GM19035 (cell line): ENCODE results near the gene BLOC1S1.

Experiments used
- ATAC-seq: cut with Tn5 transposase; IDR thresholded peaks from one replicate; pipeline ENCODE4 v1.9.1; 2021; ENCODE audit not compliant: unreplicated experiment

Gene BLOC1S1

GRCh38 chr12:55715833-55716581 is at the start of gene BLOC1S1:
Gene BLOC1S1, plus strand, starts transcription at chr12:55716046. Its CDS starts 6 bp downstream, at chr12:55716052.
- peak; percentile 97 for ATAC-seq

GRCh38 chr12:55666508-55666907 is 49.3 kb upstream of the BLOC1S1 start:
- no peak for ATAC-seq

- ATAC-seq = no peak
Measured at GRCh38 chr12:55670276-55670675, 45.6 kb upstream of the BLOC1S1 start.

GRCh38 chr12:55671746-55672145 is 44.1 kb upstream of the BLOC1S1 start:
- ATAC-seq = no peak

- ATAC-seq = peak; percentile 97
Measured at GRCh38 chr12:55673638-55674037, 42.2 kb upstream of the BLOC1S1 start.

- no peak for ATAC-seq
Measured at GRCh38 chr12:55675666-55676065, 40.2 kb upstream of the BLOC1S1 start.

GRCh38 chr12:55676707-55677106 is 39.1 kb upstream of the BLOC1S1 start:
- no peak for ATAC-seq

GRCh38 chr12:55679691-55680090 is 36.2 kb upstream of the BLOC1S1 start:
- ATAC-seq = no peak

GRCh38 chr12:55681142-55682077 is 34.4 kb upstream of the BLOC1S1 start:
- ATAC-seq = no peak

- ATAC-seq = no peak
Measured at GRCh38 chr12:55682087-55682796, 33.6 kb upstream of the BLOC1S1 start.

- no peak for ATAC-seq
Measured at GRCh38 chr12:55683676-55684075, 32.2 kb upstream of the BLOC1S1 start.

GRCh38 chr12:55684761-55685370 is 31.0 kb upstream of the BLOC1S1 start:
- ATAC-seq = no peak

GRCh38 chr12:55685671-55686070 is 30.2 kb upstream of the BLOC1S1 start:
- no peak for ATAC-seq

GRCh38 chr12:55686366-55687010 is 29.4 kb upstream of the BLOC1S1 start:
- no peak for ATAC-seq

GRCh38 chr12:55687746-55688145 is 28.1 kb upstream of the BLOC1S1 start:
- no peak for ATAC-seq

GRCh38 chr12:55688716-55689655 is 26.9 kb upstream of the BLOC1S1 start:
- no peak for ATAC-seq

- ATAC-seq = no peak
Measured at GRCh38 chr12:55692631-55693322, 23.1 kb upstream of the BLOC1S1 start.

GRCh38 chr12:55693323-55694187 is 22.3 kb upstream of the BLOC1S1 start:
- no peak for ATAC-seq
